Stomach (tissue), 9 donors: ENCODE data around the gene SYT8. TPM values are rescaled to one million over a fixed set of nuclear protein-coding genes. Genes with fewer than 3 reads are reported as not detected.

Experiments used
- DNase-seq, 2 donors: peaks; one replicate each; pipeline versions ENCODE4 v3.0.0 to v3.0.0-alpha.2; 2013 to 2019
- H3K27ac ChIP-seq, 5 donors: fragments of 200-600 bp in 4 of 5; sonication (generic) in 4 of 5; one replicate each; pipeline ENCODE4 v1.5.1; 2013 to 2019; ENCODE audit warnings: mild to moderate bottlenecking in 1 of 5, moderate library complexity in 1 of 5
- H3K27me3 ChIP-seq, 3 donors: fragments of 200-600 bp; sonication (generic); one replicate each; pipeline ENCODE4 v1.5.1; 2017 to 2019; ENCODE audit warnings: mixed run types in 1 of 3
- H3K36me3 ChIP-seq, 4 donors: fragments of 200-600 bp; sonication (generic); 1 replicate in 3 of 4; 2 replicates in 1 of 4; pipeline ENCODE4 v1.5.1; 2016 to 2019
- H3K4me1 ChIP-seq, 4 donors: fragments of 200-600 bp; sonication (generic); one replicate each; pipeline ENCODE4 v1.5.1; 2016 to 2019
- H3K4me3 ChIP-seq, 4 donors: fragments of 200-600 bp; sonication (generic) in 3 of 4; one replicate each; pipeline ENCODE4 v1.5.1; 2016 to 2019; ENCODE audit warnings: mild to moderate bottlenecking in 1 of 4
- H3K9me3 ChIP-seq, 4 donors: fragments of 200-600 bp; sonication (generic); one replicate each; pipeline ENCODE4 v1.5.1; 2016 to 2019
- EP300 ChIP-seq: sonication (generic); formaldehyde crosslinking; IDR thresholded peaks from one replicate; pipeline ENCODE4 v1.6.1; 2017; ENCODE audit warnings: antibody characterized with exemption
- POLR2A ChIP-seq, 4 donors: fragments of 450-650 bp; IDR thresholded peaks; one replicate each; pipeline ENCODE4 v1.6.1; 2016; ENCODE audit warnings: antibody characterized with exemption in 4 of 4, control low read depth in 2 of 4, mild to moderate bottlenecking in 1 of 4, moderate library complexity in 1 of 4
- POLR2AphosphoS5 ChIP-seq, 3 donors: sonication (generic); formaldehyde crosslinking; IDR thresholded peaks; one replicate each; pipeline ENCODE4 v1.6.1; 2016; ENCODE audit warnings: antibody characterized with exemption in 3 of 3
- WGBS, 5 donors: extraction: QIAGEN DNeasy Blood & Tissue Kit in 3 of 5; methylation state at CpG; one replicate each; pipeline versions ENCODE4 v1.1.5 to v1.1.7; 2013 to 2018; 5-methylcytosine and 5-hydroxymethylcytosine counted together
- intact Hi-C: fragments of 100-400 bp; cut with DNase I; formaldehyde crosslinking; loops from one replicate; pipeline ENCODE4 v1.15.1; 2023; ENCODE audit warnings: low total_unique reads
- polyA plus RNA-seq, 3 donors: library from polyadenylated mRNA; stranded (reverse); fragments of 200-250 nt; gene quantifications; one replicate each; pipeline ENCODE4 v1.2.3, GENCODE V29; 2013
- total RNA-seq, 5 donors: library from RNA; depleted of rRNA; stranded (reverse); fragments of >200 nt; gene quantifications; one replicate each; pipeline versions ENCODE4 v1.1.0 to v1.2.3, GENCODE V29; 2014 to 2016
- TF ChIP-seq, protein P1 (sequence below), 7 experiments: fragments of 450-650 bp in 4 of 7; fragments of 200-600 bp in 3 of 7; sonication (generic) in 3 of 7; IDR thresholded peaks; one replicate each; pipeline ENCODE4 v1.5.1; 2016 to 2019; ENCODE audit warnings: antibody characterized with exemption in 7 of 7, control low read depth in 2 of 7, mild to moderate bottlenecking in 1 of 7
- donor health status: healthy with polysubstance abuse.
- donor health status: Bipolar disorder and iron deficiency.
- donor health status: healthy.

SYT8 gene
- total and polyA plus RNA-seq, 8 donors: 0.72 to 77.3 (median 2.7) TPM

DNA sequence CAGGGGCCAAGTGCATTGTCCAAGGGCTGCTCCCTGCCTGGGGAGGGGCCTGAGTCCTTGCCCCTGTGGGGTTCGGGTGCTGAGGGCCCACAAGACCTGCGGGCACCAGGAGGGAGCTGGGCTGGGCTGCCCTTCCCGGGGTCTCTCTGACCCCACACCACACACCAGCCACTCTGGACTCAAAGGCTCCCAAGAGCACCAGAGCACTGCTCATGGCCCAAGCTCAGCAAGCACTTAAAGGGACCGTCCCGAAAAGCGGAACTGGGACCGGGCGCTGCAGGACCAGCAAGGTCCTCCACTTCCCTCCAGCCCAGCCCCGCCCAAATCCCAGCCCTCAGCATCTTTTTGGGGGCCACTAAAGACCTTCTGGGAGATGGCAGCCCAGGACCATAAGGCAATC is 23.4 kb downstream of the SYT8 start:
- Histone ChIP-seq H3K36me3 (no peaks in the 10 kb centered on the region), H3K4me1 (peaks cover 4 to 42% (median 12%) of the 10 kb centered on the region in 4 donors), H3K9me3 (no peaks in the 10 kb centered on the region), H3K4me3 (no peak overlapping the region), H3K27ac (no peak overlapping the region), H3K27me3 (no peaks in the 10 kb centered on the region)
- TF ChIP-seq EP300 (no peak), POLR2A (IDR thresholded peaks at IDR 0.05) (no peak), POLR2AphosphoS5 (IDR thresholded peaks at IDR 0.05) (no peak)
- TF ChIP-seq, protein P1, sequence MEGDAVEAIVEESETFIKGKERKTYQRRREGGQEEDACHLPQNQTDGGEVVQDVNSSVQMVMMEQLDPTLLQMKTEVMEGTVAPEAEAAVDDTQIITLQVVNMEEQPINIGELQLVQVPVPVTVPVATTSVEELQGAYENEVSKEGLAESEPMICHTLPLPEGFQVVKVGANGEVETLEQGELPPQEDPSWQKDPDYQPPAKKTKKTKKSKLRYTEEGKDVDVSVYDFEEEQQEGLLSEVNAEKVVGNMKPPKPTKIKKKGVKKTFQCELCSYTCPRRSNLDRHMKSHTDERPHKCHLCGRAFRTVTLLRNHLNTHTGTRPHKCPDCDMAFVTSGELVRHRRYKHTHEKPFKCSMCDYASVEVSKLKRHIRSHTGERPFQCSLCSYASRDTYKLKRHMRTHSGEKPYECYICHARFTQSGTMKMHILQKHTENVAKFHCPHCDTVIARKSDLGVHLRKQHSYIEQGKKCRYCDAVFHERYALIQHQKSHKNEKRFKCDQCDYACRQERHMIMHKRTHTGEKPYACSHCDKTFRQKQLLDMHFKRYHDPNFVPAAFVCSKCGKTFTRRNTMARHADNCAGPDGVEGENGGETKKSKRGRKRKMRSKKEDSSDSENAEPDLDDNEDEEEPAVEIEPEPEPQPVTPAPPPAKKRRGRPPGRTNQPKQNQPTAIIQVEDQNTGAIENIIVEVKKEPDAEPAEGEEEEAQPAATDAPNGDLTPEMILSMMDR (IDR thresholded peaks at IDR 0.05): no peak
- DNase-seq: no peak
- 84 to 91% (median 90%) methylated on average over 6 to 9 of the region's 9 CpGs for WGBS, 5 donors
- intact Hi-C loops: no loop called here

GRCh38 chr11:1858576-1858975 is 23.8 kb downstream of the SYT8 start:
- 77 to 97% (median 87%) methylated on average over 6 to 7 of the region's 7 CpGs for WGBS, 5 donors
- intact Hi-C loops: no loop called here
- Histone ChIP-seq H3K9me3 (no peaks in the 10 kb centered on the region), H3K4me3 (no peak overlapping the region), H3K27me3 (no peaks in the 10 kb centered on the region), H3K36me3 (no peaks in the 10 kb centered on the region), H3K27ac (no peak overlapping the region), H3K4me1 (peaks cover 9 to 46% (median 16%) of the 10 kb centered on the region in 4 donors)
- DNase-seq: no peak
- TF ChIP-seq POLR2AphosphoS5 (IDR thresholded peaks at IDR 0.05): no peak
- TF ChIP-seq, protein P1 (IDR thresholded peaks at IDR 0.05): no peak
- TF ChIP-seq EP300: no peak
- TF ChIP-seq POLR2A (IDR thresholded peaks at IDR 0.05): no peak

DNA sequence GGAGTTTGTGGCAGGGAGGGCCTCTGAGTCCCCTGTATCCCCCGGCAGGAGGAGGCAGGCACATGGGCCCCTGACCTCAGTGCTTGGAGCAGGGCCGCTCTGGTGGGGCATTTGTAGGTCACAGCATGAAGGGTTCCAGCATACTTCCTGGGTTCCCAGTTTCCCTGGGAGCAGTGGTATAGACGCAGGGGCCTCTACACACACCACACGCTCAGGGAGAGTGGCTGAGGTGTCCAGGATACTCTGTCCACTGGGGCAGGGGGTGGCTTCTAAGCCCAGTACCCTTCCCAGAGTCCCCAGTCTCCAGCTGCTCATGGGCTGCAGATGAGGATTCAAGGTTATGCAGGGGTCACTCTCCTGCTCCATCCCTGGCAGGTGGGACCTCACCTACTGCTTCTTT is 24.2 kb downstream of the SYT8 start:
- no peak for DNase-seq
- Histone ChIP-seq H3K9me3 (no peaks in the 10 kb centered on the region), H3K4me3 (no peak overlapping the region), H3K36me3 (no peaks in the 10 kb centered on the region), H3K4me1 (peaks cover 13 to 50% (median 20%) of the 10 kb centered on the region in 4 donors), H3K27ac (no peak overlapping the region), H3K27me3 (no peaks in the 10 kb centered on the region)
- WGBS, 5 donors: 70 to 100% (median 73%) methylated on average over 1 to 4 of the region's 4 CpGs
- no peak for TF ChIP-seq POLR2AphosphoS5 (IDR thresholded peaks at IDR 0.05)
- TF ChIP-seq EP300: no peak
- TF ChIP-seq POLR2A (IDR thresholded peaks at IDR 0.05): no peak
- TF ChIP-seq, protein P1 (IDR thresholded peaks at IDR 0.05): no peak
- intact Hi-C loops: no loop called here

DNA sequence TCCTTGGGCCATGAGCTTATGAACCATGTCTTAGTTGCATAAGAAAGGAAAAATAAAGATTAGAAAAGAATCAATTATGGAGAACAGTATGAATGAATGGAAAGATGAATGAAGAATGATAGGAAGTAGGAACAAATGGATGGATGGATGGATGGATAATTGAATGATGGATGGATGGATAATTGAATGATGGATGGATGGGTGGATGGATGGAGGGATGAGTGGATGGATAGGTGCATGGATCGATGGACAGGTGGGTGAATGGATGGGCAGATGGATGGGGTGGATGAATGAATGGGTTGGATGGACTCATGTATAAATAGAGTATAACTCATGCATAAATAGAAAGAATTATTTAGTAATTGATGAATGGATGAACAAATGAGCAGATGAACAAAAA is 25.3 kb downstream of the SYT8 start:
- H3K4me1 ChIP-seq: peaks cover 24 to 57% (median 31%) of the 10 kb centered on the region in 4 donors
- H3K9me3 ChIP-seq: no peaks in the 10 kb centered on the region
- intact Hi-C loops: no loop called here
- no peaks in the 10 kb centered on the region for H3K36me3 ChIP-seq
- 82 to 96% (median 94%) methylated on average over 1 of the region's 1 CpG for WGBS, 5 donors
- no peak overlapping the region for H3K4me3 ChIP-seq
- no peaks in the 10 kb centered on the region for H3K27me3 ChIP-seq
- no peak overlapping the region for H3K27ac ChIP-seq
- no peak for DNase-seq
- TF ChIP-seq POLR2AphosphoS5 (IDR thresholded peaks at IDR 0.05): no peak
- no peak for TF ChIP-seq POLR2A (IDR thresholded peaks at IDR 0.05)
- TF ChIP-seq, protein P1 (IDR thresholded peaks at IDR 0.05): no peak
- TF ChIP-seq EP300: no peak
